ENCODE results near the gene FNDC5. TPM values are rescaled to one million over a fixed set of nuclear protein-coding genes. Genes with fewer than 3 reads are reported as not detected.

FNDC5 gene
- total and polyA plus RNA-seq, 10 of the 15 experiments (the other 5 are each of a cell fraction or from before 2014, with no cell fraction given) = 0.01 to 0.29 (median 0.19) TPM; not detected in 4

DNA sequence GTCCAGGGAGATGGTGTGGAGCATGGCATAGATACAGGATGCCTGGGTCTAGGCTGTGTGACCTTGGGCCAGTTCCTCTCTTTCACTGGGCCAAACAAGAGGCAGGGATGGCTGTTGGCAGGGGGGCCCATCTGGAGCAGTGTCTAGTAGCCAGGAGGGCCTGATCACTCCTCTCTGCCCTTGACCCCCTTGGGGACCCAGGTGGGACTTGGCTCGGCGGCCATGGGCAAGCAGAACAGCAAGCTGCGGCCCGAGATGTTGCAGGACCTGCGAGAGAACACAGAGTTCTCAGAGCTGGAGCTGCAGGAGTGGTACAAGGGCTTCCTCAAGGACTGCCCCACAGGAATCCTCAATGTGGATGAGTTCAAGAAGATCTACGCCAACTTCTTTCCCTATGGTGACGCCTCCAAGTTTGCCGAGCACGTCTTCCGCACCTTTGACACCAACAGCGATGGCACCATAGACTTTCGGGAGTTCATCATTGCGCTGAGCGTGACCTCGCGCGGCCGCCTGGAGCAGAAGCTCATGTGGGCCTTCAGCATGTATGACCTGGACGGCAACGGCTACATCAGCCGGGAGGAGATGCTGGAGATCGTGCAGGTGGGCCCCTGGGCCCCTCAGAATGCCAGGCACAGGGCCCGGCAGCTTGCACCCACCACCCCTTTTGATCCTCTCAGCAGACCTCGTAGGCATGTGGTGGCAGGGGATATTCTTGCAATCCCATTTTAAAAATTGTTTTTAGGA, 18.1 kb upstream of the FNDC5 start (continued):
- TF ChIP-seq, protein P1, sequence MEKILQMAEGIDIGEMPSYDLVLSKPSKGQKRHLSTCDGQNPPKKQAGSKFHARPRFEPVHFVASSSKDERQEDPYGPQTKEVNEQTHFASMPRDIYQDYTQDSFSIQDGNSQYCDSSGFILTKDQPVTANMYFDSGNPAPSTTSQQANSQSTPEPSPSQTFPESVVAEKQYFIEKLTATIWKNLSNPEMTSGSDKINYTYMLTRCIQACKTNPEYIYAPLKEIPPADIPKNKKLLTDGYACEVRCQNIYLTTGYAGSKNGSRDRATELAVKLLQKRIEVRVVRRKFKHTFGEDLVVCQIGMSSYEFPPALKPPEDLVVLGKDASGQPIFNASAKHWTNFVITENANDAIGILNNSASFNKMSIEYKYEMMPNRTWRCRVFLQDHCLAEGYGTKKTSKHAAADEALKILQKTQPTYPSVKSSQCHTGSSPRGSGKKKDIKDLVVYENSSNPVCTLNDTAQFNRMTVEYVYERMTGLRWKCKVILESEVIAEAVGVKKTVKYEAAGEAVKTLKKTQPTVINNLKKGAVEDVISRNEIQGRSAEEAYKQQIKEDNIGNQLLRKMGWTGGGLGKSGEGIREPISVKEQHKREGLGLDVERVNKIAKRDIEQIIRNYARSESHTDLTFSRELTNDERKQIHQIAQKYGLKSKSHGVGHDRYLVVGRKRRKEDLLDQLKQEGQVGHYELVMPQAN (conservative IDR thresholded peaks at IDR 0.05) = no peak

DNA sequence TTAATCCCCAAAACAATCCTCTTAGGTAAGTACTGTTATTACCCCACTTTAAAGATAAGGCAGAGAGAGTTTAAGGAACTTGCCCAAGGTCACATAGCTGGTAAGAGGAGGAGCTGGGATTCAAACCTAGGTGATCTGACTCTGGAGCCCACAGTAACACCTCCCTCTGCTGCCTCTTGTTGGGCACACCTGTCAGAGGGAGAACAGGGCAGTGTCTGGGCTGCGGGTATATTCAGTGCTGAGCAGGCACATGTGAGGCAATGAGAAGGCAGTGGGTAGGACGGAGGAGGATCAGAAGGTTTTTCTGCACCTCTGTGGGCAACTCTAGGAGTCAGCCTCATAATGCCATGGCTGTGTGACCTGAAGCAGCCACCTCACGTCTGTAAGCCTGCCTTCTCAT, 17.4 kb upstream of the FNDC5 start:
- CTCF ChIA-PET = interaction anchor here (2.1 kb wide), 1 partner anchor 12 kb away, joined by 7 read pairs; no protein-coding TSS in a partner anchor
- Histone ChIP-seq H4K20me1 (ENCODE audit: control insufficient read depth, insufficient read depth) (no peaks in the 10 kb centered on the region), H2AFZ (ENCODE audit: control insufficient read depth, low read depth, low read length) (no peak overlapping the region), H3K4me3 (no peak overlapping the region), H3K4me1 (ENCODE audit: control insufficient read depth, insufficient read depth, low read length) (no peaks in the 10 kb centered on the region), H3K79me2 (ENCODE audit: control insufficient read depth, insufficient read depth, low read length) (no peaks in the 10 kb centered on the region), H3K4me2 (ENCODE audit: control insufficient read depth, insufficient read depth) (no peak overlapping the region), H3K9ac (ENCODE audit: control insufficient read depth, insufficient read depth, low read length) (no peak overlapping the region), H3K27ac (ENCODE audit: control insufficient read depth, insufficient read depth) (no peak overlapping the region), H3K9me3 (replicated peaks; ENCODE audit: control insufficient read depth, insufficient read depth, low read length) (no peaks in the 10 kb centered on the region; the same call in 2 of the 3 replicates), H3K36me3 (ENCODE audit: control insufficient read depth in 2 of 2, insufficient read depth in 2 of 2, low read length in 1 of 2) (no peaks in the 10 kb centered on the region), H3K27me3 (replicated peaks in 1 of 2; ENCODE audit: control insufficient read depth in 2 of 2, insufficient read depth in 2 of 2, low read length in 1 of 2) (peaks cover 11% of the 10 kb centered on the region in 2 experiments)
- no peak for FAIRE-seq
- POLR2A ChIA-PET = no interaction called here
- no TSS peak for BruUV-seq (replicated peaks)
- ATAC-seq = no peak
- RAD21 ChIA-PET (ENCODE audit: unreplicated experiment) = no interaction called here
- 27% methylated on average over 3 of the region's 3 CpGs for WGBS (ENCODE audit: insufficient coverage, insufficient replicate concordance, low lambda C conversion rate, missing lambda C conversion rate)
- intact Hi-C loops (cut with micrococcal nuclease; ENCODE audit: unreplicated experiment) (no loop called here), in situ Hi-C loops (cut with MboI) (no loop called here)
- SMC1A ChIA-PET (ENCODE audit: uncharacterized antibody, unreplicated experiment) = no interaction called here
- TF ChIP-seq BCL11A (IDR thresholded peaks at IDR 0.05; ENCODE audit: low read depth, low read length) (no peak), GABPA (IDR thresholded peaks at IDR 0.05; ENCODE audit: low read depth) (no peak), CHD1 (IDR thresholded peaks at IDR 0.05; ENCODE audit: low read depth, low read length) (no peak), FOS (IDR thresholded peaks at IDR 0.05; ENCODE audit: borderline replicate concordance, extremely low read depth, insufficient read length) (no peak), CBFB (IDR thresholded peaks at IDR 0.05; ENCODE audit: low read depth) (no peak)
- TF ChIP-seq, protein P2, sequence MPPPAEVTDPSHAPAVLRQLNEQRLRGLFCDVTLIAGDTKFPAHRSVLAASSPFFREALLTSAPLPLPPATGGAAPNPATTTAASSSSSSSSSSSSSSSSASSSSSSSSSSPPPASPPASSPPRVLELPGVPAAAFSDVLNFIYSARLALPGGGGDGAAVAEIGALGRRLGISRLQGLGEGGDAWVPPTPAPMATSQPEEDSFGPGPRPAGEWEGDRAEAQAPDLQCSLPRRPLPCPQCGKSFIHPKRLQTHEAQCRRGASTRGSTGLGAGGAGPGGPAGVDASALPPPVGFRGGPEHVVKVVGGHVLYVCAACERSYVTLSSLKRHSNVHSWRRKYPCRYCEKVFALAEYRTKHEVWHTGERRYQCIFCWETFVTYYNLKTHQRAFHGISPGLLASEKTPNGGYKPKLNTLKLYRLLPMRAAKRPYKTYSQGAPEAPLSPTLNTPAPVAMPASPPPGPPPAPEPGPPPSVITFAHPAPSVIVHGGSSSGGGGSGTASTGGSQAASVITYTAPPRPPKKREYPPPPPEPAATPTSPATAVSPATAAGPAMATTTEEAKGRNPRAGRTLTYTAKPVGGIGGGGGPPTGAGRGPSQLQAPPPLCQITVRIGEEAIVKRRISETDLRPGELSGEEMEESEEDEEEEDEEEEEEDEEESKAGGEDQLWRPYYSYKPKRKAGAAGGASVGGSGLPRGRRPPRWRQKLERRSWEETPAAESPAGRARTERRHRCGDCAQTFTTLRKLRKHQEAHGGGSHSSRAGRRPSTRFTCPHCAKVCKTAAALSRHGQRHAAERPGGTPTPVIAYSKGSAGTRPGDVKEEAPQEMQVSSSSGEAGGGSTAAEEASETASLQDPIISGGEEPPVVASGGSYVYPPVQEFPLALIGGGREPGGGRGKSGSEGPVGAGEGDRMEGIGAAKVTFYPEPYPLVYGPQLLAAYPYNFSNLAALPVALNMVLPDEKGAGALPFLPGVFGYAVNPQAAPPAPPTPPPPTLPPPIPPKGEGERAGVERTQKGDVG (CRISPR knock-in tag; IDR thresholded peaks at IDR 0.05) = no peak
- no peak for DNase-seq (ENCODE audit: low read depth, low spot score)

Data from GM12878 (cell line).